A549 (cell line): ENCODE measurements around the gene VPS45. TPM values are rescaled to one million over a fixed set of nuclear protein-coding genes. Genes with fewer than 3 reads are reported as not detected.

Source experiments
- ATAC-seq, 2 experiments: fragments of 200-7000 bp in 1 of 2; fragments of >200 bp in 1 of 2; cut with Nextera tagmentation in 1 of 2; cut with Tn5 transposase in 1 of 2; 3 replicates each; pipeline versions ENCODE4 v1.8.0 to v1.9.1; 2018 to 2020; ENCODE audit warnings: mild to moderate bottlenecking in 1 of 2, moderate library complexity in 1 of 2
- CTCF ChIA-PET: fragments of 300-600 bp; sonication (Branson Sonifier 250); formaldehyde crosslinking; extraction: SDS; loops from one replicate; lab custom pipeline; 2021; ENCODE audit warnings: antibody characterized with exemption, inconsistent platforms; lab: Yijun Ruan, JAX
- POLR2A ChIA-PET: fragments of 350-600 bp; formaldehyde crosslinking; extraction: SDS; loops from one replicate; lab custom pipeline; 2021; ENCODE audit warnings: antibody characterized with exemption, inconsistent platforms; lab: Yijun Ruan, JAX
- DNase-seq, 2 experiments: peaks; one replicate each; pipeline versions ENCODE4 v3.0.0 to v3.0.0-alpha.2; 2011 to 2016; ENCODE audit warnings: low read depth in 1 of 2, low spot score in 1 of 2
- FAIRE-seq: peaks from 2 replicates; lab custom pipeline; 2011; peaks lifted over from hg19 to GRCh38; lab: Jason Lieb, UNC
- H3K27ac ChIP-seq, 2 experiments: fragments of >200 bp; sonication (Bioruptor Twin); formaldehyde crosslinking; 3 replicates each; pipeline ENCODE4 v1.5.1; 2016 to 2017
- H3K4me1 ChIP-seq: fragments of >200 bp; sonication (Bioruptor Twin); formaldehyde crosslinking; 3 replicates; pipeline ENCODE4 v1.6.1; 2016
- H3K4me2 ChIP-seq: fragments of >200 bp; sonication (Bioruptor Twin); formaldehyde crosslinking; 3 replicates; pipeline ENCODE4 v1.6.1; 2016
- H3K4me3 ChIP-seq: fragments of >200 bp; sonication (Bioruptor Twin); formaldehyde crosslinking; 3 replicates; pipeline ENCODE4 v1.5.1; 2016
- H3K9me3 ChIP-seq: fragments of >200 bp; sonication (Bioruptor Twin); formaldehyde crosslinking; 3 replicates; pipeline ENCODE4 v1.6.1; 2016
- BCL3 ChIP-seq: fragments of >200 bp; sonication (Bioruptor Twin); formaldehyde crosslinking; IDR thresholded peaks from 3 replicates; pipeline ENCODE4 v1.6.1; 2016
- BHLHE40 ChIP-seq: IDR thresholded peaks from 2 replicates; pipeline ENCODE4 v1.6.1; 2012; ENCODE audit warnings: low read depth, low read length, inconsistent platforms
- CBX8 ChIP-seq: fragments of 200-600 bp; sonication (generic); IDR thresholded peaks from 2 replicates; pipeline ENCODE4 v1.6.1; 2016
- CHD4 ChIP-seq: fragments of 200-600 bp; sonication (generic); IDR thresholded peaks from 2 replicates; pipeline ENCODE4 v1.6.1; 2016; ENCODE audit warnings: antibody characterized with exemption, mild to moderate bottlenecking, borderline replicate concordance
- EHF ChIP-seq: fragments of 250-450 bp; sonication (Bioruptor Pico); IDR thresholded peaks from 2 replicates; pipeline ENCODE4 v1.5.0; 2020; ENCODE audit warnings: mild to moderate bottlenecking
- EP300 ChIP-seq, 2 experiments: fragments of >200 bp; sonication (Bioruptor Twin); formaldehyde crosslinking; IDR thresholded peaks; 2 replicates in 1 of 2; 3 replicates in 1 of 2; pipeline ENCODE4 v1.6.1; 2016 to 2017
- ESRRA ChIP-seq: fragments of 150-350 bp; IDR thresholded peaks from 2 replicates; pipeline ENCODE4 v1.6.1; 2014; ENCODE audit warnings: mild to moderate bottlenecking, low read length, borderline replicate concordance
- FOSL2 ChIP-seq, 2 experiments: fragments of 450-650 bp in 1 of 2; fragments of >200 bp in 1 of 2; sonication (Bioruptor Twin) in 1 of 2; formaldehyde crosslinking; IDR thresholded peaks; 2 replicates each; pipeline versions ENCODE4 v1.5.0 to v1.6.1; 2016 to 2020; ENCODE audit warnings: mild to moderate bottlenecking in 1 of 2, moderate library complexity in 1 of 2
- HDAC2 ChIP-seq: fragments of 200-600 bp; sonication (generic); IDR thresholded peaks from 2 replicates; pipeline ENCODE4 v1.6.1; 2016
- HES2 ChIP-seq: fragments of >200 bp; sonication (Bioruptor Twin); formaldehyde crosslinking; IDR thresholded peaks from 2 replicates; pipeline ENCODE4 v1.6.1; 2016
- HMGXB4 ChIP-seq: fragments of 250-450 bp; sonication (Bioruptor Pico); IDR thresholded peaks from 2 replicates; pipeline ENCODE4 v1.5.0; 2021; ENCODE audit warnings: mild to moderate bottlenecking, moderate library complexity, borderline replicate concordance
- HOXA7 ChIP-seq: fragments of 250-450 bp; sonication (Bioruptor Pico); IDR thresholded peaks from 2 replicates; pipeline ENCODE4 v1.5.0; 2020; ENCODE audit warnings: mild to moderate bottlenecking, moderate library complexity
- HOXB13 ChIP-seq: fragments of 250-450 bp; sonication (Bioruptor Pico); IDR thresholded peaks from 2 replicates; pipeline ENCODE4 v1.5.0; 2020; ENCODE audit warnings: low read depth, mild to moderate bottlenecking, moderate library complexity
- JUNB ChIP-seq: fragments of >200 bp; sonication (Bioruptor Twin); formaldehyde crosslinking; IDR thresholded peaks from 2 replicates; pipeline ENCODE4 v1.6.1; 2016
- KDM1A ChIP-seq: fragments of 200-600 bp; sonication (generic); IDR thresholded peaks from 2 replicates; pipeline ENCODE4 v1.6.1; 2016; ENCODE audit warnings: low read depth, mild to moderate bottlenecking
- KDM5A ChIP-seq: fragments of 200-600 bp; sonication (generic); IDR thresholded peaks from 2 replicates; pipeline ENCODE4 v1.6.1; 2016; ENCODE audit warnings: antibody characterized with exemption, mild to moderate bottlenecking
- MAZ ChIP-seq: fragments of 150-350 bp; IDR thresholded peaks from 2 replicates; pipeline ENCODE4 v1.6.1; 2014; ENCODE audit warnings: antibody characterized with exemption, low read depth, low read length, borderline replicate concordance
- NFE2L2 ChIP-seq: fragments of 150-350 bp; conservative IDR thresholded peaks from 2 replicates; pipeline ENCODE4 v1.6.1; 2014; ENCODE audit warnings: low read length
- POLR2A ChIP-seq: IDR thresholded peaks from 2 replicates; pipeline ENCODE4 v1.6.1; 2012; ENCODE audit warnings: mild to moderate bottlenecking, low read length
- POLR2AphosphoS2 ChIP-seq: conservative IDR thresholded peaks from 2 replicates; pipeline ENCODE4 v1.6.1; 2012; ENCODE audit warnings: low read length, improper control_type of control experiment, inconsistent platforms
- RCOR1 ChIP-seq: fragments of 150-350 bp; IDR thresholded peaks from 2 replicates; pipeline ENCODE4 v1.6.1; 2014; ENCODE audit warnings: antibody characterized with exemption, low read length, low read depth
- REST ChIP-seq: fragments of 200-600 bp; sonication (generic); IDR thresholded peaks from 2 replicates; pipeline ENCODE4 v1.6.1; 2016; ENCODE audit warnings: antibody characterized with exemption, mild to moderate bottlenecking, moderate library complexity
- TP53 ChIP-seq: fragments of 250-450 bp; sonication (Bioruptor Pico); IDR thresholded peaks from 2 replicates; pipeline ENCODE4 v1.5.0; 2021; ENCODE audit warnings: mild to moderate bottlenecking, moderate library complexity
- ZNF302 ChIP-seq: fragments of 250-450 bp; sonication (Bioruptor Pico); IDR thresholded peaks from 2 replicates; pipeline ENCODE4 v1.9.0; 2021; ENCODE audit warnings: inconsistent platforms, mild to moderate bottlenecking, moderate library complexity
- WGBS: methylation state at CpG from one replicate; pipeline ENCODE4 v1.1.6; 2017; ENCODE audit errors: missing lambda C conversion rate; 5-methylcytosine and 5-hydroxymethylcytosine counted together
- polyA plus RNA-seq, 4 experiments: library from polyadenylated mRNA; depleted of rRNA in 3 of 4; stranded (reverse); fragments of >200 nt; fragmentation: RNase III in 1 of 4; extraction: RNeasy Plus Mini Kit Qiagen cat#74134 plus additional on column Dnase treatment in 1 of 4; gene quantifications; 2 replicates in 3 of 4; 3 replicates in 1 of 4; pipeline ENCODE4 v1.2.3, GENCODE V29; 2011 to 2017

Gene VPS45
- polyA plus RNA-seq, 2 of the 4 experiments (the other 2 are of a cell fraction), result 22.1 to 49.7 TPM

GRCh38 chr1:150155413-150156071 is 88.0 kb downstream of the VPS45 start:
- CTCF ChIA-PET, result interaction anchor here (0.8 to 20.2 kb wide), 6 partner anchors 9 to 193 kb away, joined by 3 to 244 read pairs (median 6); no protein-coding TSS in a partner anchor
- POLR2A ChIA-PET, result no interaction called here
- Histone ChIP-seq H3K4me3 (no peak overlapping the region), H3K4me1 (peaks cover 5% of the 10 kb centered on the region)
- ATAC-seq, result no peak
- WGBS, result 89% methylated on average over 13 of the region's 13 CpGs
- no peak for TF ChIP-seq ZNF302 (CRISPR knock-in tag)
- no peak for TF ChIP-seq POLR2A
- TF ChIP-seq REST, result no peak
- TF ChIP-seq MAZ, result no peak
- no peak for TF ChIP-seq NFE2L2
- no peak for TF ChIP-seq TP53
- no peak for TF ChIP-seq FOSL2 (IDR thresholded peaks at IDR 0.05)
- no peak for TF ChIP-seq FOSL2 (CRISPR knock-in tag; IDR thresholded peaks at IDR 0.05)
- TF ChIP-seq HOXA7 (CRISPR knock-in tag), result no peak
- TF ChIP-seq, all 56 proteins: peak for 0
- H3K4me2 ChIP-seq, result no peak overlapping the region
- no peak overlapping the region for H3K27ac ChIP-seq
- no peaks in the 10 kb centered on the region for H3K9me3 ChIP-seq
- FAIRE-seq (no peak), DNase-seq (no peak)

GRCh38 chr1:150156868-150157603 is 89.5 kb downstream of the VPS45 start:
- Histone ChIP-seq H3K4me3 (no peak overlapping the region), H3K4me1 (no peaks in the 10 kb centered on the region; the same call in 2 of the 3 replicates), H3K9me3 (no peaks in the 10 kb centered on the region), H3K4me2 (no peak overlapping the region), H3K27ac (no peak overlapping the region)
- FAIRE-seq (no peak), DNase-seq (no peak), ATAC-seq (no peak)
- TF ChIP-seq KDM1A (no peak), REST (no peak), HOXB13 (CRISPR knock-in tag) (no peak), BCL3 (no peak), RCOR1 (no peak), POLR2AphosphoS2 (no peak), CBX8 (no peak), ESRRA (no peak), NFE2L2 (no peak), CHD4 (no peak), HDAC2 (no peak), HES2 (no peak), HMGXB4 (CRISPR knock-in tag) (no peak), EP300 (IDR thresholded peaks at IDR 0.05) (no peak), JUNB (no peak), EHF (CRISPR knock-in tag) (no peak), BHLHE40 (no peak), KDM5A (no peak)
- WGBS, result 77% methylated on average over 16 of the region's 16 CpGs
- POLR2A ChIA-PET, result no interaction called here
- CTCF ChIA-PET, result interaction anchor here (0.6 to 20.2 kb wide), 4 partner anchors 14 to 1495 kb away, joined by 3 to 244 read pairs (median 38); no protein-coding TSS in a partner anchor
